HepG2 (cell line): ENCODE data around the gene MYO1B. TPM values are rescaled to one million over a fixed set of nuclear protein-coding genes. Genes with fewer than 3 reads are reported as not detected.

Experiments used
- CBX2 ChIP-seq, 2 experiments: fragments of 200-600 bp in 1 of 2; sonication (generic); formaldehyde crosslinking in 1 of 2; IDR thresholded peaks; 2 replicates each; pipeline versions ENCODE4 v1.7.0 to v1.8.1; 2018 to 2022; ENCODE audit warnings: low read depth in 2 of 2, low read length in 1 of 2, mild to moderate bottlenecking in 1 of 2, missing genetic modification reagents in 1 of 2
- EHMT2 ChIP-seq: fragments of 200-600 bp; sonication (generic); IDR thresholded peaks from 2 replicates; pipeline ENCODE4 v1.7.0; 2017; ENCODE audit warnings: antibody characterized with exemption, low read depth, low read length, borderline replicate concordance
- FOSL2 ChIP-seq: sonication (generic); formaldehyde crosslinking; IDR thresholded peaks from 2 replicates; pipeline ENCODE4 v1.4.0; 2020; ENCODE audit warnings: missing genetic modification reagents
- JUN ChIP-seq: sonication (generic); formaldehyde crosslinking; IDR thresholded peaks from 2 replicates; pipeline ENCODE4 v1.4.0; 2020; ENCODE audit warnings: mild to moderate bottlenecking, missing genetic modification reagents
- KAT2B ChIP-seq: fragments of 150-350 bp; IDR thresholded peaks from 2 replicates; pipeline ENCODE4 v1.6.1; 2014; ENCODE audit warnings: low read depth, low read length, borderline replicate concordance
- MXI1 ChIP-seq: IDR thresholded peaks from 3 replicates; pipeline ENCODE4 v1.6.1; 2012; ENCODE audit warnings: low read depth, low read length, inconsistent platforms, borderline replicate concordance
- POGZ ChIP-seq: sonication (generic); formaldehyde crosslinking; IDR thresholded peaks from 2 replicates; pipeline ENCODE4 v1.4.0; 2020; ENCODE audit warnings: mild to moderate bottlenecking, missing genetic modification reagents
- PPARG ChIP-seq: conservative IDR thresholded peaks from 2 replicates; pipeline ENCODE4 v1.6.1; 2016; ENCODE audit warnings: missing biosample characterization, missing genetic modification reagents
- ZNF431 ChIP-seq: sonication (generic); formaldehyde crosslinking; IDR thresholded peaks from 2 replicates; pipeline ENCODE4 v1.9.0; 2022; ENCODE audit warnings: missing genetic modification reagents, low read depth, mild to moderate bottlenecking, borderline replicate concordance
- ZNF570 ChIP-seq: sonication (generic); formaldehyde crosslinking; IDR thresholded peaks from 2 replicates; pipeline ENCODE4 v1.4.0; 2020; ENCODE audit warnings: mild to moderate bottlenecking, missing genetic modification reagents, borderline replicate concordance
- ZNF598 ChIP-seq: sonication (generic); formaldehyde crosslinking; IDR thresholded peaks from 2 replicates; pipeline ENCODE4 v1.5.1; 2020; ENCODE audit warnings: mild to moderate bottlenecking, missing genetic modification reagents, borderline replicate concordance
- ZNF616 ChIP-seq: sonication (generic); formaldehyde crosslinking; IDR thresholded peaks from 2 replicates; pipeline ENCODE4 v1.5.0; 2020; ENCODE audit warnings: low read depth, mild to moderate bottlenecking, missing genetic modification reagents
- ZNF703 ChIP-seq: sonication (generic); formaldehyde crosslinking; IDR thresholded peaks from 2 replicates; pipeline ENCODE4 v1.5.1; 2020; ENCODE audit warnings: missing genetic modification reagents, mild to moderate bottlenecking, moderate library complexity, borderline replicate concordance
- ZNF720 ChIP-seq: sonication (generic); formaldehyde crosslinking; IDR thresholded peaks from 2 replicates; pipeline ENCODE4 v1.4.0; 2020; ENCODE audit warnings: missing genetic modification reagents
- ZNF883 ChIP-seq: sonication (generic); formaldehyde crosslinking; IDR thresholded peaks from 2 replicates; pipeline ENCODE4 v1.5.1; 2020; ENCODE audit warnings: mild to moderate bottlenecking, missing genetic modification reagents; ENCODE audit errors: not compliant biosample characterization
- ZSCAN21 ChIP-seq: sonication (generic); formaldehyde crosslinking; IDR thresholded peaks from 2 replicates; pipeline ENCODE4 v1.8.0; 2022; ENCODE audit warnings: mild to moderate bottlenecking, missing genetic modification reagents, moderate library complexity, borderline replicate concordance
- polyA plus RNA-seq, 8 experiments: library from polyadenylated mRNA; depleted of rRNA in 3 of 8; stranded (reverse) in 7 of 8; unstranded in 1 of 8; fragments of >200 nt; fragmentation: Illumina TruSeq in 4 of 8; extraction: Trizol in 4 of 8; gene quantifications; 2 replicates each; pipeline versions ENCODE4 v1.2.1 to v1.2.3, GENCODE V29; 2011 to 2016; ENCODE audit warnings: low read depth in 4 of 8, missing spikeins in 1 of 8, mixed read lengths in 1 of 8; ENCODE audit not compliant: insufficient read depth in 1 of 8
- total RNA-seq, 5 experiments: library from RNA; depleted of rRNA; stranded (reverse); fragments of >200 nt; fragmentation: Illumina TruSeq; extraction: Trizol; gene quantifications; 2 replicates each; pipeline ENCODE4 v1.2.3, GENCODE V29; 2016; ENCODE audit warnings: low read depth in 1 of 5
- TF ChIP-seq, protein P1 (sequence below): sonication (generic); formaldehyde crosslinking; IDR thresholded peaks from 2 replicates; pipeline ENCODE4 v1.4.0; 2020; ENCODE audit warnings: missing genetic modification reagents, borderline replicate concordance
- TF ChIP-seq, protein P2 (sequence below): sonication (generic); formaldehyde crosslinking; IDR thresholded peaks from 2 replicates; pipeline ENCODE4 v1.5.0; 2020; ENCODE audit warnings: missing genetic modification reagents
- TF ChIP-seq, protein P3 (sequence below): sonication (generic); formaldehyde crosslinking; IDR thresholded peaks from 2 replicates; pipeline ENCODE4 v1.5.1; 2020; ENCODE audit warnings: mild to moderate bottlenecking, missing genetic modification reagents, borderline replicate concordance
- TF ChIP-seq, protein P4 (sequence below): sonication (generic); formaldehyde crosslinking; IDR thresholded peaks from 2 replicates; pipeline ENCODE4 v1.5.0; 2020; ENCODE audit warnings: missing genetic modification reagents
- TF ChIP-seq, protein P5 (sequence below): sonication (generic); formaldehyde crosslinking; IDR thresholded peaks from 2 replicates; pipeline ENCODE4 v1.8.0; 2022; ENCODE audit warnings: missing genetic modification reagents, mild to moderate bottlenecking, moderate library complexity, borderline replicate concordance
- TF ChIP-seq, protein P6 (sequence below): sonication (generic); formaldehyde crosslinking; IDR thresholded peaks from 2 replicates; pipeline ENCODE4 v1.8.1; 2023; ENCODE audit warnings: mild to moderate bottlenecking, missing genetic modification reagents, borderline replicate concordance

Gene MYO1B
- total and polyA plus RNA-seq, 2 of the 13 experiments (the other 11 are each of a cell fraction or from before 2014, with no cell fraction given), result 36.9 to 89.8 TPM

DNA sequence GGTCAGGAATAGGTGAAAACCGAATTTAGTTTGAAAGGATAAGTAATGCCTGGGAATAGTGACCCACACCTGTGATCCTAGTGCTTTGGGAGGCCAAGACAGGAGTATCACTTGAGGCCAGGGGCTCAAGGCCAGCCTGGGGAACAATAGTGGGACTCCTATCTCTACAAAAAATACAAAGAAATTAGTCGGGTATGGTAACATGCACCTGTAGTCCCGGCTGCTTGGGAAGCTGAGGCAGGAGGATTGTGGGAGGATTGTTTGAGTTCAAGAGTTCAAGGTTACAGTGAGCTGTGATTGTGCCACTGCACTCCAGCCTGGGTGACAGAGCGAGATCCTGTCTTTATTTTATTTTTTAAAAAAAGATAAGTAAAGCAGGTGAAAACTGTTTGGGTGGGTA is 3.8 kb upstream of the MYO1B start (continued):
- no peak for TF ChIP-seq ZNF703 (CRISPR knock-in tag)
- TF ChIP-seq, protein P1, sequence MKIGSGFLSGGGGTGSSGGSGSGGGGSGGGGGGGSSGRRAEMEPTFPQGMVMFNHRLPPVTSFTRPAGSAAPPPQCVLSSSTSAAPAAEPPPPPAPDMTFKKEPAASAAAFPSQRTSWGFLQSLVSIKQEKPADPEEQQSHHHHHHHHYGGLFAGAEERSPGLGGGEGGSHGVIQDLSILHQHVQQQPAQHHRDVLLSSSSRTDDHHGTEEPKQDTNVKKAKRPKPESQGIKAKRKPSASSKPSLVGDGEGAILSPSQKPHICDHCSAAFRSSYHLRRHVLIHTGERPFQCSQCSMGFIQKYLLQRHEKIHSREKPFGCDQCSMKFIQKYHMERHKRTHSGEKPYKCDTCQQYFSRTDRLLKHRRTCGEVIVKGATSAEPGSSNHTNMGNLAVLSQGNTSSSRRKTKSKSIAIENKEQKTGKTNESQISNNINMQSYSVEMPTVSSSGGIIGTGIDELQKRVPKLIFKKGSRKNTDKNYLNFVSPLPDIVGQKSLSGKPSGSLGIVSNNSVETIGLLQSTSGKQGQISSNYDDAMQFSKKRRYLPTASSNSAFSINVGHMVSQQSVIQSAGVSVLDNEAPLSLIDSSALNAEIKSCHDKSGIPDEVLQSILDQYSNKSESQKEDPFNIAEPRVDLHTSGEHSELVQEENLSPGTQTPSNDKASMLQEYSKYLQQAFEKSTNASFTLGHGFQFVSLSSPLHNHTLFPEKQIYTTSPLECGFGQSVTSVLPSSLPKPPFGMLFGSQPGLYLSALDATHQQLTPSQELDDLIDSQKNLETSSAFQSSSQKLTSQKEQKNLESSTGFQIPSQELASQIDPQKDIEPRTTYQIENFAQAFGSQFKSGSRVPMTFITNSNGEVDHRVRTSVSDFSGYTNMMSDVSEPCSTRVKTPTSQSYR (CRISPR knock-in tag), result no peak
- TF ChIP-seq, protein P2, sequence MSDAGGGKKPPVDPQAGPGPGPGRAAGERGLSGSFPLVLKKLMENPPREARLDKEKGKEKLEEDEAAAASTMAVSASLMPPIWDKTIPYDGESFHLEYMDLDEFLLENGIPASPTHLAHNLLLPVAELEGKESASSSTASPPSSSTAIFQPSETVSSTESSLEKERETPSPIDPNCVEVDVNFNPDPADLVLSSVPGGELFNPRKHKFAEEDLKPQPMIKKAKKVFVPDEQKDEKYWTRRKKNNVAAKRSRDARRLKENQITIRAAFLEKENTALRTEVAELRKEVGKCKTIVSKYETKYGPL (CRISPR knock-in tag), result no peak
- TF ChIP-seq, protein P3, sequence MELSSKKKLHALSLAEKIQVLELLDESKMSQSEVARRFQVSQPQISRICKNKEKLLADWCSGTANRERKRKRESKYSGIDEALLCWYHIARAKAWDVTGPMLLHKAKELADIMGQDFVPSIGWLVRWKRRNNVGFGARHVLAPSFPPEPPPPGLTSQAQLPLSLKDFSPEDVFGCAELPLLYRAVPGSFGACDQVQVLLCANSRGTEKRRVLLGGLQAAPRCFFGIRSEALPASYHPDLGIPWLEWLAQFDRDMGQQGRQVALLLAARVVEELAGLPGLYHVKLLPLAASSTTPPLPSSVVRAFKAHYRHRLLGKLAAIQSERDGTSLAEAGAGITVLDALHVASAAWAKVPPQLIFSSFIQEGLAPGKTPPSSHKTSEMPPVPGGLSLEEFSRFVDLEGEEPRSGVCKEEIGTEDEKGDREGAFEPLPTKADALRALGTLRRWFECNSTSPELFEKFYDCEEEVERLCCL, result no peak
- TF ChIP-seq ZNF616 (CRISPR knock-in tag), result no peak
- no peak for TF ChIP-seq ZNF720
- TF ChIP-seq ZNF431, result no peak
- no peak for TF ChIP-seq ZNF570 (CRISPR knock-in tag)
- TF ChIP-seq, protein P4, sequence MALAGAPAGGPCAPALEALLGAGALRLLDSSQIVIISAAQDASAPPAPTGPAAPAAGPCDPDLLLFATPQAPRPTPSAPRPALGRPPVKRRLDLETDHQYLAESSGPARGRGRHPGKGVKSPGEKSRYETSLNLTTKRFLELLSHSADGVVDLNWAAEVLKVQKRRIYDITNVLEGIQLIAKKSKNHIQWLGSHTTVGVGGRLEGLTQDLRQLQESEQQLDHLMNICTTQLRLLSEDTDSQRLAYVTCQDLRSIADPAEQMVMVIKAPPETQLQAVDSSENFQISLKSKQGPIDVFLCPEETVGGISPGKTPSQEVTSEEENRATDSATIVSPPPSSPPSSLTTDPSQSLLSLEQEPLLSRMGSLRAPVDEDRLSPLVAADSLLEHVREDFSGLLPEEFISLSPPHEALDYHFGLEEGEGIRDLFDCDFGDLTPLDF, result no peak
- TF ChIP-seq CBX2 (IDR thresholded peaks at IDR 0.05; ENCODE audit: low read depth, low read length), result no peak
- no peak for TF ChIP-seq CBX2 (CRISPR knock-in tag; IDR thresholded peaks at IDR 0.05; ENCODE audit: low read depth)
- no peak for TF ChIP-seq PPARG
- TF ChIP-seq ZSCAN21 (CRISPR knock-in tag), result no peak
- no peak for TF ChIP-seq KAT2B
- TF ChIP-seq, protein P5, sequence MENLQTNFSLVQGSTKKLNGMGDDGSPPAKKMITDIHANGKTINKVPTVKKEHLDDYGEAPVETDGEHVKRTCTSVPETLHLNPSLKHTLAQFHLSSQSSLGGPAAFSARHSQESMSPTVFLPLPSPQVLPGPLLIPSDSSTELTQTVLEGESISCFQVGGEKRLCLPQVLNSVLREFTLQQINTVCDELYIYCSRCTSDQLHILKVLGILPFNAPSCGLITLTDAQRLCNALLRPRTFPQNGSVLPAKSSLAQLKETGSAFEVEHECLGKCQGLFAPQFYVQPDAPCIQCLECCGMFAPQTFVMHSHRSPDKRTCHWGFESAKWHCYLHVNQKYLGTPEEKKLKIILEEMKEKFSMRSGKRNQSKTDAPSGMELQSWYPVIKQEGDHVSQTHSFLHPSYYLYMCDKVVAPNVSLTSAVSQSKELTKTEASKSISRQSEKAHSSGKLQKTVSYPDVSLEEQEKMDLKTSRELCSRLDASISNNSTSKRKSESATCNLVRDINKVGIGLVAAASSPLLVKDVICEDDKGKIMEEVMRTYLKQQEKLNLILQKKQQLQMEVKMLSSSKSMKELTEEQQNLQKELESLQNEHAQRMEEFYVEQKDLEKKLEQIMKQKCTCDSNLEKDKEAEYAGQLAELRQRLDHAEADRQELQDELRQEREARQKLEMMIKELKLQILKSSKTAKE (CRISPR knock-in tag), result no peak
- TF ChIP-seq EHMT2, result no peak
- TF ChIP-seq JUN (CRISPR knock-in tag), result no peak
- TF ChIP-seq ZNF883 (CRISPR knock-in tag), result no peak
- peak; percentile 71 for TF ChIP-seq POGZ (CRISPR knock-in tag)
- TF ChIP-seq, protein P6, sequence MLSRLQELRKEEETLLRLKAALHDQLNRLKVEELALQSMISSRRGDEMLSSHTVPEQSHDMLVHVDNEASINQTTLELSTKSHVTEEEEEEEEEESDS (CRISPR knock-in tag), result no peak
- TF ChIP-seq FOSL2 (CRISPR knock-in tag), result peak; percentile 29
- no peak for TF ChIP-seq ZNF598
- no peak for TF ChIP-seq MXI1
